ENCODE results near the gene CDYL2.

DNA sequence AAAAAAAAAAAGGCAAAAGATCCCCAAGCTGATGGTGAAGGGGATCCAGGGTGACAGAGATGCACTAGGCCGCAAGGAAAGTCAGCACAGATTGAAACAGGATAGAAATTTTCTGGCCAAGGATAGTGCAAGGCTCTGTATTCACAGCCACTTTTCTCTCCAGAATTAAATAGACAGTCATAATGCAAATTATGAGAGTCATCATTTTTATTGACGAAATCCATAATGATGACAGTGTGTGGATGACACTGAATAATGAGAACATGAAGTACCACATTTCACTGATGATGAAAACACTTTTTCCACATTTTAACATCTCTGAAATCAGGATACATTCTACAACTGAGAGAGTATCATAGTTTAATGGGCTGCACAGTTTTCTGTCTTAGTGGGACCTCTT is 72.5 kb downstream of the CDYL2 start:
- TF ChIP-seq, protein P1, sequence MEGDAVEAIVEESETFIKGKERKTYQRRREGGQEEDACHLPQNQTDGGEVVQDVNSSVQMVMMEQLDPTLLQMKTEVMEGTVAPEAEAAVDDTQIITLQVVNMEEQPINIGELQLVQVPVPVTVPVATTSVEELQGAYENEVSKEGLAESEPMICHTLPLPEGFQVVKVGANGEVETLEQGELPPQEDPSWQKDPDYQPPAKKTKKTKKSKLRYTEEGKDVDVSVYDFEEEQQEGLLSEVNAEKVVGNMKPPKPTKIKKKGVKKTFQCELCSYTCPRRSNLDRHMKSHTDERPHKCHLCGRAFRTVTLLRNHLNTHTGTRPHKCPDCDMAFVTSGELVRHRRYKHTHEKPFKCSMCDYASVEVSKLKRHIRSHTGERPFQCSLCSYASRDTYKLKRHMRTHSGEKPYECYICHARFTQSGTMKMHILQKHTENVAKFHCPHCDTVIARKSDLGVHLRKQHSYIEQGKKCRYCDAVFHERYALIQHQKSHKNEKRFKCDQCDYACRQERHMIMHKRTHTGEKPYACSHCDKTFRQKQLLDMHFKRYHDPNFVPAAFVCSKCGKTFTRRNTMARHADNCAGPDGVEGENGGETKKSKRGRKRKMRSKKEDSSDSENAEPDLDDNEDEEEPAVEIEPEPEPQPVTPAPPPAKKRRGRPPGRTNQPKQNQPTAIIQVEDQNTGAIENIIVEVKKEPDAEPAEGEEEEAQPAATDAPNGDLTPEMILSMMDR (IDR thresholded peaks at IDR 0.05) = no peak
- TF ChIP-seq POLR2A (IDR thresholded peaks at IDR 0.05) = no peak
